T-helper 1 cell treated with Interleukin-12 subunit alpha and Interleukin-12 subunit beta and Interleukin-4 antibody, amounts not matched to agents 30 ng/mL and 1 ng/mL, for 36 hours (primary cell): Measurements from ENCODE around the gene F11R. TPM values are rescaled to one million over a fixed set of nuclear protein-coding genes. Genes with fewer than 3 reads are reported as not detected.
"Not testable (repeated sequence)": the region's sequence is repeated elsewhere in the genome, so short reads cannot be mapped to it uniquely, and the experiment has no call there.

Source experiments
- intact Hi-C: fragments of 100-400 bp; cut with micrococcal nuclease; formaldehyde crosslinking; loops from one replicate; pipeline ENCODE4 v1.15.1; 2024
- total RNA-seq: library from RNA; stranded (reverse); gene quantifications from 2 replicates; pipeline ENCODE4 v1.2.3, GENCODE V29; 2022

F11R gene
- total RNA-seq, 1 donor from 2014 or later: 17.4 TPM

DNA sequence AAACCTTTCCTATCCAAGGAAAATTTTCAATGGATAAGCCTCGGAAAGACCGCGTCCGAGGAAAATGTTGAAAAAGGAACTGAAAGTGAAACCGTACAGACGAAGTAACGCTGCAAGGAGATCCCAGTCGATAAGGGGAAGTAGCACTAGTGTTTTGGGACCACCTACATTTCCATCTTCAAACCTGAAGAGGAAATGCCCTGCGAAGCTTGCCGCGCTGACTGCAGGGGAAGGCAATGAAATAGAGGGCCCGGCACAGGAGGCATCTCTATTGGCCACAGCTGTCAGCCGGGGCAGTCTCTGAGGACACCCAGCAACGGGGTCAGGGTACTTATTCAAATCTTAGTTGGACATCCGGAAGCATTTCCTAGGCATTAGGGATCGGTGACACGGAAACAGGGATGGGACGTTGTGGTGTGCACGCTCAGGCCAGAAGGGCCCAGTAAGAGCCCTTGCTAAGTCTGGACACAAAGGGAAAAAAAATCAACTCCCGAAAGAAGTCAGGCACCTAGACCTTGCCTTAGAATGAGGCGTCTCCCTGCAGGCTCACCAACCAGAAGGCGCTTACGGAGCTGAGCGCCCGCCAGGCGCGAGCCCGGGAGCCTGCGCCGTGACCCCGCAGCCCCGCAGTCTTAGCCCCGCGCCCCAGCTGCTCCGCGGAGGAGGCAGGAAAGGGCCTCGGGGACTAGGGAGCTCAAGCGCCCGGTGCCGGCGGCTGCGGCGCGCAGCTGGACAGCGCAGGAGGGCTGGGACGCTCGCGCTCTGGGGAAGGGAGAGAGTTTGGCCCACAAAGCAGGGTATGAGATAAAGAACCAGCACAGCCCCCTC is 24.2 kb upstream of the F11R start:
- intact Hi-C loops: loop anchor here (1.0 to 10.0 kb wide), 11 partner anchors 23 to 783 kb away; partner anchors contain the start of genes COPA, DCAF8, F11R and MPZ

DNA sequence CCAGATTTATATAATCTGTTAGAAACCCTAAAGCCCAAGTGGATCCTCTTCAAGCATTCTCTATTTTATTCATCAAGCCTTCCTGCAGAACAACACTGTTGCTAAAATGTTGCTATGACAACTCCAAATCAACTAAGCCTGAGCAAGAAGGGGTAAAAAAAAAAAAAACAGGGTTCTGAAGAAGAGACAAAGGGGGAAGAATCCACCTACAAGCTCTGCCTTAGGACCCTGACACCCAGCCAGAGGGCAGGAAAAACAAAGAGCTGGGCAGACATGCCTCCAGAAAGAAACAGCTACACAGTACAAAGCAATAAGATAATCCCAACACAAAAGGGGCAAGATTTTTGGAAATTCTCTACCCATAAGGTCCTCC is 23.6 kb upstream of the F11R start:
- intact Hi-C loops: loop anchor here (2.0 to 10.0 kb wide), 3 partner anchors 54 to 700 kb away; partner anchors contain the start of genes COPA, MPZ and NCSTN

DNA sequence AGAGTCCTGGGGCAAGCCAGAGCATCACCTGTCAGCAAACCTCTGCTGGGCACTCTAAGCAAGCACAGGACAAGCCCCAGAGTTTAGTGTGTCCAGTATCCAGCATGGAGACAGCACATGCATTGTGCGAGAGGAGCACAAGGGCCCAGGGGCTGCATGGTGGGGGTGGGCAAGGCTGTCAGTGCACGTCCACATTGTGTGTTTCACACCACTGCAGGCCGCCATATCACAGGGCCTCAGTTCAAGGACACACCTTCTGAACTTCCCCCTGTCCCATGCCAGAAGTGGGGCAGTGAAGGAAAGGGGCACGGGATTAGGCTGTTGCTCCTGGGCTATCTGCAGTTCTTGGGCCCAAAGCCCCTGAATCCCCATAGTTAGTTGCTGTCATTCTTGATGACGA is 18.6 kb upstream of the F11R start:
- intact Hi-C loops: no loop called here

DNA sequence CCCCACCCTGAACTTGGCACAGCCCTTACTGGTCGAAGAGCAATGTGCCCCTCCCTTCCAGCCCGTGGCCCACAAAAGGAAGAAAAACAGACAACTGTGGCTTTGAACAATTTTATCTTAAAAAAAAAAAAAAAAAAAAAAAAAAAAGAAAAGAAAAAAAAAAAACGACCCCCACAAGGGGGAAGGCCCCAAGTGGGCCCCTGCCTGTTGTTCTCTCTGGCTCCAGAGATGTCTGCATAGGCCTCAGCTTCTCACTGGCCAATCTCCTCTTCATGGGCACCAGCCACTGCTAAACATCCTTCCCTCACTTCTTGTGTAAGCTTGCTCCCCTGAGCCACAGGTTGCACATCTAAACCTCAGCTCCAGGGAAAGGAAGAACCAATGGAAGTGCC is 18.2 kb upstream of the F11R start:
- intact Hi-C loops: no loop called here

DNA sequence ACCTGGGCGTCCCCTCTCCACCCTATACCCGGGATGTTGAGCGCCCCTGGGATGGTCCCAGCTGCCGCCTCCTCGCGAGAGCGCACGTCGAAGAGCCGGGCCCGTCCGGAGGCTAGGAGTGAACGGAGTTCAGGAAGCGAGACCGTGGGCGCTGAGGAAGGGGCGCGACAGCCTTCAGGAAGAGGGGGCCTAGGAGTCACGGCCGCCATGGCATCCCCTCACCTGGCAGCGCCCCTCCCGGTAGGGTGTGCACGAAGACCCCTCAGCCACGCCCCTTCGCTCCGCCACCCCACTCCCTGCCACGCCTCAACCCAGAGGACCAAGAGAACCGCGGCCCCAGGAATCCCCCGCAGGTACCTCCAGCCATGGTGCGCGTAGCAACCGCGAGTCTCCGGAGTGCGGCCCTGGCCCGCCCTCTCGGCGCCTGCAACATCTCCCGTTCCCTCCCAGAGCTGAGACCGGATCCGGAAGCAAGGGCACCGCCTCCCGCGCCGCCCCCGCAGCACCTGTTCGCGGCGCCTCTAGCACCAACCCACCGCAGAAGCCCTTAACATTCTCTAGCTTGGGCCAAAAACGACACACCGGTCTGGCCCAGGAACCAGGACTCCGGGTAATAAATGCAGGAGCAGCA is 17.7 kb upstream of the F11R start, which contains the start of gene TSTD1:
TSTD1 (minus strand) TSS at position 442 of the 631 bp plus-strand sequence; CDS start at position 367, 75 bp downstream.
- intact Hi-C loops: loop anchor here (1.0 kb wide), 1 partner anchor 8 kb away; no protein-coding TSS in a partner anchor

DNA sequence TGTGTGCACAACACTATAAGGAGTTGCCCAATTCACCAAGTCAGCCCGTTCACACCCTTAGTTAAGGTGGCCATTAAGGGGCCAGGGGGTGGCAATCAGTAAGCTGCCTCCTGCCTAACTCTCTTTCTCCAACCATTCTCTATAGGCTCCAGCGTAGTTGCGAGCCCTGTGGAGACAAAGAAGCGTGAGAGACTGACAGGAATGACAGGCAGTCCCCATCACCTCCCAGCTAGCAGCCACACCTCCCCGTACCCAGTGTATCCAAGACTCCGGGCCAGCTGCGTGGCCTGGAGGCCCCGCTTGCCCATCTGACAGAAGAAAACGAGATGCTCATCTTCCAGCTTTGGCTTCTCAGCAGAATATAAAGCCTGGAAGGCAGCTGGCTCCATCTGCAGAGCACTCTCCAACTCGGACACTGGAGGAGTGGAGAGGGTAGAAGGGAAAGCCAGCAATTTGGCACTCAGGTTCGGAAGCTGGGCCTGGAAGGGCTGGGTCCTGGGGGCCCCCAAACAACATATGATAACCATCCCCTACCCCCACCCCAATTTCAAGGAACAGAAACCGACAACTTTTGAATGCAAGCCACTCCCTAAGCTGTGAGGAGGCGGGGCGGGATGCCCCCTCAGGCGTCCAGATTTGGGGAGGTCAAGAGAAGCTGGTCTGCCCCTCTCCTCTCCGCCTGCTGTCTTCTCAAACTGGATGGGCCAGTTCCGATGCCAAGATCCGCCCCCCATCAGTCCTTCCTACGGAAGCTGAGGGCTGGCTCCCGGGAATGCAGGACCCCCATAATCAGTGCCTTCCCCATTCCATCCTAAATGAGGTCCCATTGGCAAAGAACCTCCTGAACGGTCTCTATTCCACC is 16.9 kb upstream of the F11R start:
- intact Hi-C loops: loop anchor here (1.0 kb wide), 1 partner anchor 8 kb away; no protein-coding TSS in a partner anchor

DNA sequence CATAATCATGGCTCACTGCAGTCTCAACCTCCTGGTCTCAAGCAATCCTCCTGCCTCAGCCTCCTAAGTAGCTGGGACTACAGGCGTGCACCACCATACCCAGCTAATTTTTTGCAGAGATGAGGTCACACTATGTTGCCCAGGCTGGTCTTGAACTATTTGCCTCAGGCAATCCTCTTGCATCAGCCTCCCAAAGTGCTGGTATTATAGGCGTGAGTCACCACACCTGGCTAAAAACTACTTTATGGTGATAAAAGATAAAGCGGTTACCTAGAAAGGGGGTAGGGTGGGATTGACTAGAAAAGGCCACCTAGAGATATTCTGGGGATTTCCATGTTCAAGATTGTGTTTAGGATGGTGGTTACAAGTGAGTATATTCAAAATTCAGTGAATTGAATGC is 12.8 kb upstream of the F11R start:
- intact Hi-C loops: no loop called here

DNA sequence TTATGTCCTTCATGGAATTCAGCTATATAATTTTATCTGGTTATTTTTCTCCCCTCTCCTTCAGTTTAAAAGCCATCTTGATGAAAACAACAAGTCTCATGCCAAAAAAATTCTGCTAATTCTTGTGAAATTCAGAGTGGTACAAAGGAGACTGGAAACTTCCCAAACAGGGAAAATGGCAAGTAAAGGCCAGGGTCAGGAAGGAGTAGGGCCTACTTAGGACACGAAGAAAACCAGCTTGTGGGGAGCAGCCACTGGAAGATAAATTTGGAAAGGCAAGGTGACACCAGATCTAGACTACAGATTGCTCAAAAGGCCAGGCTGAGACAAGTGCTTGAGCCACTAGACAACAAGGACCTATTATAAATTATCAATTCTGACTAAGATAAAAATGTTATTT is 11.5 kb upstream of the F11R start:
- intact Hi-C loops: no loop called here

DNA sequence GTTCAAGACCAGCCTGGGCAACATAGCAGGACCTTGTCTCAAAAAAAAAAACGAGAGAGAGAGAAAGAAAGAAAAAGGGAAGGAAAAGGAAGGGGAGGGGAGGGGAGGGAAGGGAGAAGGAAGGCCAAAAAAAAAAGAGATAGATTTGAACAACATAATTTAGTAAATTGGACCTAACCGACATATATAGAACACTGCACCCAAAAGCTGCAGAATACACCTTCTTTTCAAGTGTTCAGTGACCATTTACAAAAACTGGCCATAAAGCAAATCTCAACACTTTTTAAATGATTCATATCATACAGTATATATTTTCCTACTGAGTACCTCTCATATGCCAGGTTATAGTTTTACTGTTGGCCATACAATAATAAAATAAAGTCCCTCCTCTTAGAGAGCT is 10.9 kb upstream of the F11R start:
- intact Hi-C loops: no loop called here

DNA sequence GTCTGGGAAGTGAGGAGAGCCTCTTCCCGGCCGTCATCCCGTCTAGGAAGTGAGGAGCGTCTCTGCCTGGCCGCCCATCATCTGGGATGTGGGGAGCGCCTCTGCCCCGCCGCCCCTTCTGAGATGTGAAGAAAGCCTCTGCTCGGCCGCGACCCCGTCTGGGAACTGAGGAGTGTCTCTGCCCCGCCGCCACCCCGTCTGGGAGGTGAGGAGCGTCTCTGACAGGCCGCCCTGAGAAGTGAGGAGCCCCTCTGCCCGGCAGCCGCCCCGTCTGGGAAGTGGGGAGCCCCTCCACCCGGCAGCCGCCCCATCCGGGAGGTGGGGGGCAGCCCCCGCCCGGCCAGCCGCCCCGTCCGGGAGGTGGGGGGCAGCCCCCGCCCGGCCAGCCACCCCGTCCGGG is 8.5 kb upstream of the F11R start:
- intact Hi-C loops: not testable (repeated sequence)

DNA sequence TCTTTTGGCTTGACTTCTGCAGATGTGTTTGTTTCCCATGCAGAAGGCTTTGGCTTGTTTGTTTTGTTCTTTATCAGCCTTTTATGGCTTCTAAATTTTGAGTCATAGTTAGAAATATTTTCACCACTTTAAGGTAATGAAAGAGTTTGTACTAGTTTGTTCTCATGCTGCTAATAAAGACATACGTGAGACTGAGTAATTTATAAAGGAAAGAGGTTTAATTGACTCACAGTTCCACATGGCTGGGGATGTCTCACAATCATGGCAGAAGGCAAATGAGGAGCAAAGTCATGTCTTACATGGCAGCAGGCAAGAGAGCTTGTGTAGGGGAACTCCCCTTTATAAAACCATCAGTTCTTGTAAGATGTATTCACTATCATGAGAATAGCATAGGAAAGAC is 6.0 kb upstream of the F11R start:
- intact Hi-C loops: not testable (repeated sequence)

DNA sequence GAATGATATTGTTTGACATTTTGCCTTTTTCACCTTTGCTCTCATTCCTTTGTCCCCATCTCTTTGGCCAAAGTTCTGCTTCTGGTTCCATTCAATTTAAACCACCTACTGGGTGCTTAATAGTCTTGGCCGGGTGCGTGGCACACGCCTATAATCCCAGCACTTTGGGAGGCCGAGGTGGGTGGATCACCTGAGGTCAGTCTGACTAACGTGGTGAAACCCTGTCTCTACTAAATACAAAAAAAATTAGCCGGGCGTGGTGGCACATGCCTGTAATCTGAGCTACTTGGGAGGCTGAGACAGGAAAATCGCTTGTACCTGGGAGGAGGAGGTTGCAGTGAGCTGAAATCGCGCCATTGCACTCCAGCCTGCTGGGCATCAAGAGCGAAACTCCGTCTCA is 1.5 kb upstream of the F11R start:
- intact Hi-C loops: not testable (repeated sequence)

DNA sequence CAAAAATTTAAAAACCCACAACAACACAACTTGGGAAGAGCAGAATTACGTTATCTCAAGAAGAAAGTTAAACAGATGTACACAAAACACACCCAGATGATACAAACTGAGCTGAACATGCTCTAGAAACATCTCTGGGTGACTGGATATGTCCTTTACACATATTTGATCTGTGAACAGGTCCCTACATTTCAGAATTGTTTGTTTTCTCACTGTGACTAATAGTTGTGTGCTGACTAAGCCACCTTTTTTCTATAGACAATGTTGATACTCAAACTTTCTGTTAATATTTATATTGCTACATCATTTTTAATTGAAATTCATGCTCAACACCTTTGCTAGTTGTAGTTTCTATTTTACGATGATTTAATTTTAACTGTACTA is 1.0 kb upstream of the F11R start:
- intact Hi-C loops: loop anchor here (1.0 to 2.0 kb wide), 5 partner anchors 9 to 46 kb away; partner anchors contain the start of gene USF1

DNA sequence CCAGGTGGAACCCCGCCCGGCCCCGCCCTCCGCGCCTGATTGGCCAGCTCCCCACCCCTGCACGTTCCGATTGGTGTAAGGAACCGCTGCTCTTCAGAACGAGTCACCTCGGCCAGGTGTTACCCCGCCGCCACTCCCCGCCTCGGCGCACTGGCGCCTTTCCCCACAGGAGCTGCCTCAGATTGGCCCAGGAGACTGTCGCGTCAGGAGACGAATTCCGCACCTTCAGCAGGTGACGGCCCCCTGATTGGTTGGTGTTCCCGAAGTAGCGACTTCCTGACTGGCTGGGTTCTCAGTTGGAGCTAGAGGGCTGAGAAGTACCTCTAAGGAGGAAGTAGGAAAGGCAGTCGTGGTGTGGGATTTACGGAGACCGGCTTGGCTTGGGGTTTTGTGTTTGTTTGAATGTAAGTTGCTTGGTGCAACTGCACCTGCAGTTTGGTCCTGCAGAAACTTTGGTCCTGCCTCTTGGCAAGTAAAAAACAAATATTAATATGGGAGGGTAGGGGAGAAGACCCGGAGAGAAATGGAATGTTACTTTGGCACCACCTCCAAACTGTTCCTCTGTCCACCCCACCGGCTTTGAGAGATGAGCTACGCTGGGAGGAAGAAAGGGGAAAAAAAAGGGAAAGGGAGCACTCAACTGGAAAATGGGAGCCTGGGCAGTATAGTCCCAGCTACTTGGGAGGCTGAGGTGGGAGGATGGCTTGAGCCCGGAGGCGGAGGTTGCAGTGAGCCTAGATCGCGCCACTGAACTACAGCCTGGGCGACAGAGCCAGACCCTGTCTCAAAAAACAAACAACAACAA is 415 bp upstream of the F11R start:
- intact Hi-C loops: loop anchor here (1.0 to 2.0 kb wide), 5 partner anchors 8 to 47 kb away; partner anchors contain the start of gene USF1

DNA sequence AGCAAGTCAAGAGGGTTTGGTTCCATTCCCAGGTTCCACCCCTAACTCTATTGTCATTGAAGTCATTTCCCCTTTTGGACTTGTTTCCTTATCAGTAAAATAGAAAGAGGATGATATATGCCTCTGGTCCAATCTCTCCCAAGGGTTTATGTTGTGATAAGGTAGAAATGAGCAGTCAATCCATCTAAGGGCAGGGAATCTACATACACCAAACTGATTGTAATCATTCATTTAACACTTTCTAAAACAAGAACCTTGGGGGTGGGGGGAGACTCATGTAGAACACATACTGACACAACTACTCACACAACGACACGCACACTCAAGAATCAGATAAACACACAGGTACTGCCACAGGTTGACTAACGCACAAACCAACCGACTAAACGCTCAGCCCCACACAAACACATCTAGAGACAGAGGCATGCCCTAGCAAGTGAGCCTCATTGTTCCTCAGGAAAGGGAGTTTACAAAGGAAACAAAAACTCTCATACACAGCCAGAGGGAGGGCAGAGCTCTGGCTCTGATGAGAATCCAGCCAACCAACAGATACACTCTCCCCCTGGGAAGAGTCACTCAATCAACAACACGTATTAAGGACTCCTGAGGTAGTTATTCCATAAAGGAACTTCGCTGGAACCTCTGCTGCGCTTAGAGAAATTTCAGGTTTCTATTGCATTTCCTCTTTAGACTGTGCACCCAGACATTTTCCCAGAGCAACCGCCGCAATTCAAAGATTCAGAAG is 1.0 kb downstream of the F11R start:
- intact Hi-C loops: loop anchor here (2.0 kb wide), 1 partner anchor 23 kb away; no protein-coding TSS in a partner anchor

DNA sequence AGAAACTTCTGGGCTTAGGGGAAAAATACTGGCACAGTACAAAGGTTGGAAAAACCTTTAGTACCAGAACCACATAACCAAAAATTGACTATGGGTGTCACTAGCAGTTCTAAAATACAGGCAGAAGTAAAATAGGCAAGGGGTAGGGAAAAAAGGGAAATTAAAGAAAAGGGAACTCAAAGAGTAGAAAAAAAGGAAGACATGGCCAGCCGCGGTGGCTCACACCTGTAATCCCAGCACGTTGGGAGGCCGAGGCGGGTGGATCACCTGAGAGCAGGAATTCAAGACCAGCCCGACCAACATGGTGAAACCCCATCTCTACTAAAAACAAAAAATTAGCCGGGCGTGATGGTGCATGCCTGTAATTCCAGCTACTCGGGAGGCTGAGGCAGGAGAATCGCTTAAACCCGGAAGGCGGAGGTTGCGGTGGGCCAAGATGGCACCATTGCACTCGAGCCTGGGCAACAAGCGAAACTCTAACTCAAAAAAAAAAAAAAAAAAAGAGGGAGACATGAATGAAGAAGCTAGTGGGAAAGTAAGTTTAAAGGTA is 1.8 kb downstream of the F11R start:
- intact Hi-C loops: not testable (repeated sequence)

DNA sequence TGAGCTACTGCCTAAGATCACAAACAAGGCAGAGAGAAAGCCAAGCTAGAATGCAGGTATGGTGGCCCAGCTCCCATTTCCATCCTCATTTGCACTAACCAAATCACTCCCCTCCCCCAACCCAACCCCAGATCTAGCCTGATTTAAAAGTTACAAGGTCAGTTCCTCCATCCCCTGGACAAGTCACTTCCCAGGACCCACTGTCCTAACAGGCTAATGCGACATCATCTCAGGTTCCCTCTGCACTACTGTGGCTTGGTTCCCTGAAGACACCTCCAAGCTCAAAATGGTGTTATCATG is 2.4 kb downstream of the F11R start:
- intact Hi-C loops: no loop called here

DNA sequence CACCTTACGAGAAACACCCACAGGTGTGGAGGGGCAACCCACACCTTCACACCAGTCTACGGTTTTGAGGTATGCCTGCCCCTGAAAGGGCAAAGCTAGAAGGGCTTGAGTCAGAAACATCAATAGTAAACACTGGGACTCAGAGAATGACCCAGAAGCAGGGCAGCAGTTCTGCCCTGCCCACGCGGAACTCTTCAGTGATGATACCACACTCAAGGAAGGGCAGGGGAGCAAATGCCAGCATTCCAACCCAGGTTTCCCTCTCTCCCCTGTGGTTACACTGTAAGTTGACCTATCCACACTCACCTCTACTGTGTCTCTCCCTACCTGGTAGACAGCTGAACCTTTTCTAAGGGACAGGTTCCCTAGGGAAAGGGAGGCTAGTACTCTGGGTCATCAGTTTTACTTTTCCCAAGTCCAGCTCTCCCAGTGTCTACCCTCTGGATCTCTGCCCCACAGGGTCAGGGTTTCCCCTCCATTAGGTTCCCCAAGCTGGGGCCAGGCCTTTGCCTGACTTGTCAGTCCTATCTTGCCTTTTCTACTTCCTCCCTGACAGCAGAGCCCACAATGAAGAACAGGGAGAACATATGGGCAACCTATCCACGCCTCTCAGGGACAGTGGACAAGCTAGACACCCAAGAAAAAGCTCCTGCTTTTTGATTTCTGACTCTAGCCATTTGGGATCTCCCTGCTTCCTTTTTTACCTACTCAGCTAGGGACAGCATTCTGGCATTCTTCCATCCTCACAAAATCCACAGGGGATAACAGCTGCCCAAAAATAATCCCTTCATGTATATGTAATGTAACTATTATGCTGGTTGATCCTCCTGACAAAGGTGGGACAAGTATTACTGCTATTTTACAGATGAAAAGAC is 3.0 kb downstream of the F11R start:
- intact Hi-C loops: no loop called here

DNA sequence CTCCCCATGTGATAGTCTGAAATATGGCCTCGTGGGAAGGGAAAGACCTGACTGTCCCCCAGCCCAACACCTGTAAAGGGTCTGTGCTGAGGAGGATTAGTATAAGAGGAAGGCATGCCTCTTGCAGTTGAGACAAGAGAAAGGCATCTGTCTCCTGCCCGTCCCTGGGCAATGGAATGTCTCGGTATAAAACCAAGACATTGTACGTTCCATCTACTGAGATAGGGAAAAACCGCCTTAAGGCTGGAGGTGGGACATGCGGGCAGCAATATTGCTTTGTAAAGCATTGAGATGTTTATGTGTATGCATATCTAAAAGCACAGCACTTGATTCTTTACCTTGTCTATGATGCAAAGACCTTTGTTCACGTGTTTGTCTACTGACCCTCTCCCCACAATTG is 3.8 kb downstream of the F11R start:
- intact Hi-C loops: not testable (repeated sequence)
